Ramos (cell line): ENCODE results near the gene UPF3A.
"Not testable (repeated sequence)": the region's sequence is repeated elsewhere in the genome, so short reads cannot be mapped to it uniquely, and the experiment has no call there.

ENCODE experiments used
- in situ Hi-C: fragments of 300-500 bp; cut with MboI; formaldehyde crosslinking; loops from one replicate; pipeline ENCODE4 v1.14.3; 2022; ENCODE audit warnings: low sequenced_read_pairs; ENCODE audit not compliant: unreplicated experiment

Gene UPF3A

DNA sequence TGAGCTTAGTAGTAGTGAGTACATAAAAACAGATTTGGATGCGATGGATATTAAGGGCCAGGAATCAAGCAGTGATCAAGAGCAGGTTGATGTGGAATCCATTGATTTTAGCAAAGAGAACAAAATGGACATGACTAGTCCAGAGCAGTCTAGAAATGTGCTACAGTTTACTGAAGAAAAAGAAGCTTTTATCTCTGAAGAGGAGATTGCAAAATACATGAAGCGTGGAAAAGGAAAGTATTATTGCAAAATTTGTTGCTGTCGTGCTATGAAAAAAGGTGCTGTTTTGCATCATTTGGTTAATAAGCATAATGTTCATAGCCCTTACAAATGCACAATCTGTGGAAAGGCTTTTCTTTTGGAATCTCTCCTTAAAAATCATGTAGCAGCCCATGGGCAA, 44.3 kb downstream of the UPF3A start:
- in situ Hi-C loops = no loop called here

DNA sequence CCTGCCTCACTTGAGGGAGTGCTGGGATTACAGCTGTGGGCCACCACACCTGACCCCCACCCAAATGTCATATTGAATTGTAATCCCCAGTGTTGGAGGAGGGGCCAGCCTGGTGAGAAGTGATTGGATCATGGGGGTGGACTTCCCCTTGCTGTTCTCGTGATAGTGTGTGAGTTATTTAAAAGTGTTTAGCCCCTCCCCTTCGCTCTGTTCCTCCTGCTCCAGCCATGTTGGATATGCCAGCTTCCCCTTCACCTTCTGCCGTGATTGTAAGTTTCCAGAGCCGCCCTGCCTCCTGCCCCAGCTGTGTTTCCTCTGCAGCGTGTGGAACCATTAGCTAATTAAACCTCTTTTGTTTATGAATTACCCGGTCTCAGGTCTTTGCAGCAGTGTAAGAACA, 46.6 kb downstream of the UPF3A start:
- in situ Hi-C loops = no loop called here

DNA sequence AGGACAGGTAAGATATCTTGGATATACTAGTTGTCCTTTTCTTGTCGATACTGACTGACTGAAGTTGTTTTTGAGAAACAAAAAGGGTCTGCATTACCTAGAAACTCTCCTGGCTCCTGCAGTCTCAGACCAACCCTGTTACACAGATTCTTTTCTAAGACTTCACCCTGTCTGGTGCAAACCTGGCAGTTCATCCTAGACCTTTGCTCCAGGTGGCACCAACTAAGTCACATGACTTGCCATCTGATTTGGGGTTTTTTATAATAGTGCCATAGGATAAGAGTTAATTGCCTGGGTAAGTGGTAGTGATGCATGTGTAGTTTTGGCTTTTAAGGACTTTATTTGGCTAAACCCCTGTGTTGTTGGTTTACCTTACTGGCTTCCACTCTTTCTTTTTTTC, 47.2 kb downstream of the UPF3A start:
- in situ Hi-C loops = no loop called here

DNA sequence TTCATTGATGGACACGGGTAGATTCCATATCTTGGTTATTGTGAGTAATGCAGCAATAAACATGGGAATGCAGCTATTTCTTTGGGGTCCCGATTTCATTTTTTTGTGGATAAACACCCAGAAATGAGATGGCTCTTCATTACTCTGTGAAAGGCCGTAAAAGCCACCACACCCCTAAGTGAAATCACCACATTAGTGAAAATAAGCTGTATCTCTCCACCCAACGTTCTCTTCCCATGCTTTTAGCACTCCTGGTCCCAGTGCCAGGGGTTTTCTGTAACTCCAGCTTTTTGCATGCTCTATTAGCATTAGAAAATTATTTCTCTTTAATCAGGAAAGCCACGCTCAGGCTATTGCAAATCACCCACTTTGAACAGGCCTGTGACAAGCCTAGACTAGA, 48.7 kb downstream of the UPF3A start:
- in situ Hi-C loops = no loop called here

DNA sequence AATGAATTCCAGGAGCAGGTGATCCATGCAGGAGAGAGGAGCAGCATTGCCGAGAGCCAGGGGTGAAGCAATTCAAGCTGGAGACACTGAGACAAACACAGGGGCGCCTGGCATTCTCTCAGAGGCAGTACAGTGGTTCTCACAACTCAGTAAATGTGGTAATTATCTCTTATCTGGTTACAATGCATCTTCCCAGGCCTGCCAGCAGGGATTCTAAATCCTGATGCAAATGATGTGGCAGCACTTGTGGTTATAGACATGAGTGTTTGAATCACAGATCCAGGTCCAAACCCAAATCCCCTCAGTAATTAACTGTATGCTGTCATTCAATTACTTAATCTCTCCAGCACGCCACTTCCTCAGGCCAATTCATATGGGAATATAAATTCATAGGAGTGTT, 52.5 kb downstream of the UPF3A start:
- in situ Hi-C loops = not testable (repeated sequence)

DNA sequence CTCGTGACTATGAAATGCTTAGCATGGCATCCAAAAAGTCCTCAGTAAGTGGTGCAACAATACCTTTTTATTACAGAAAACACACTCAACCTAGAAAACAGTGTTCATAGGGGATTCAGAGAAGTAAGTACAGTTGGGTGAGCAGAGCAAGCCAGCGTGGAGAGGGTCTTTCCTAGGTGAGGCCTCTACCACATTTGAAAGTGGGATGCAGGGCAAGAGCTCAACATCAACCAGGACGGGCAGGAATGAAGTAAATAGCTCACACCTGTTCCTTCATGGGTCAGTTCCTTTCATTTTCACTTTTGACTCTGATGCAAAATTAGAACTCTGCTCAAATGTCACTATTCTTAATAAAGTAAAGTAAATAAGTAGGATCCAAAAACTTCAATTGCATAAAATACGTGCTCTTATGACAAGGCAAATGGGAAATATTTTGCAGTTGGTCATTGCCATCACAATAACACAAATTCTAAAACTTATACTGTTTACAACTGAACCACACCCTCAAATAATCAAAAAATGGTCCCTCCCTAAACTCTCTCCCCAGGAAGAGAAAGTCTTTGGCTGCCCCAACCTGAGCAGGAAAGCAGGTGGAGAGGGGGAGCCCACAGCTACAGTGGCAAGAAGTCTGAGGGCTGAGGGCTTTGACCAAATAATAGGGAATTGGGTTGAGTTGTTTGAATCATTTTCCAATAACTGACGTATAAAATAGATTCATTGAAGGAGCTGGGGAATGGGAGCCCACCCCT, 53.1 kb downstream of the UPF3A start:
- in situ Hi-C loops = no loop called here

DNA sequence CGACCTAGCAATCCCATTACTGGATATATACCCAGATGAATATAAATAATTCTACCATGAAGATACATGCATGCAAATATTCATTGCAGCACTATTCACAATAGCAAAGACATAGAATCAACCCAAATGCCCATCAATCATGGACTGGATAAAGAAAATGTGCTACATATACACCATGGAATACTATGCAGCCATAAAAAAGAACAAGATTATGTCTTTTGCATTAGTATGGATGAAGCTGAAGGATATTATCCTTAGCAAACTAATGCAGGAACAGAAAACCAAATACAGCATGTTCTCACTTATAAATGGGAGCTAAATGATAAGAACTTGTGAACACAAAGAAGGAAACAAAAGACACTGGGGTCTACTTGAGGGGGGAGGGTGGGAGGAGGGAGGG, 55.1 kb downstream of the UPF3A start:
- in situ Hi-C loops = not testable (repeated sequence)

DNA sequence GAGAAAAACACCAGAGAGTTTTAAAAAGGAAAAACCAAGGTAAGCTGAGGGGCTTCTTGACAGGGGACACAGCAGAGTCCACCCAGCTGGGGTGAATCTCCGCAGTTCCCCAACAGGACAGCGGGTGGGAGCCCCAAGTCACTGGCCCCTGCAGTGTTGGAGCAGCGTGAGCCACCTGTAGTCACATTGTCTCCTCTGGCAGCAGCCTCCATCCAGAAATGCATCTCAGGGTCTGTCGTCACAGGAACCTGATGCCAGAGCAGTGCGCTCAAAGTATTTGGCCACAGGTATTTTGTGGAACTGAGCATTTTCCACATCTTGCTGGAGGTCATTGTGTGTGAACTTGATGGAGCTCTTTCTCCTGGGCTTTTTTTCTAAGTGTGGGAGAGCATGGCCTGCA, 57.6 kb downstream of the UPF3A start:
- in situ Hi-C loops = no loop called here

DNA sequence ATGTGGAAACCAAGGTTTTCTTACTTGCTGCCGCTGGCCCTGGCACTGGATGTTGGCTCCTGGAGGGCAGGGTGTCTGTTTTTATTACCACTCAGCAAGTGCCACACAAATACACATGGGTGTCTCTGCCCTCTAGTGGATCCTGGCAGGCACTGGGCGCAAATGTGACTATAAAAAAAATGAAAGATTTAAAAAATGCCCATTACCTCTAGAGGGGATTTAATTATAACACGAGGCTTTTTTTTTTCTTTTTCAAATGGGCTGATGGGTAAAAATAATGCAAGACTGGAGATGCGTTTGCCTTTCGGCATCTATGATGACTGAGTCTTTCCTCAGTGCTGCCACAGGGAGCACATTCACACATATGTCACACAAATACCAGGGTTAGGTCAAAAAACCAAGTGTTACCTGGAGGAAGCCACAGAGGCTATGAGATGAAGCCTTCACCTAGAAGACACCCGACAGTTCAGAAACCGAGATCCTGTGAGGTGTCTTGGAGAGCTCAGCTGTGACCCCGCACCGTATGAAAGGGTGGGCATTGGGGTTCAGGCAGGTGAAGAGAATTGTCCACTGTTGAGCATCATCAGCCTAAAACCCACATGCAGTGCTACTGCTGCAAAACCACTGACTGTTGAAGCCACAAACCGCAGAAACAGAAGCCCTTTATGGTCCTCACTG, 58.6 kb downstream of the UPF3A start:
- in situ Hi-C loops = no loop called here

DNA sequence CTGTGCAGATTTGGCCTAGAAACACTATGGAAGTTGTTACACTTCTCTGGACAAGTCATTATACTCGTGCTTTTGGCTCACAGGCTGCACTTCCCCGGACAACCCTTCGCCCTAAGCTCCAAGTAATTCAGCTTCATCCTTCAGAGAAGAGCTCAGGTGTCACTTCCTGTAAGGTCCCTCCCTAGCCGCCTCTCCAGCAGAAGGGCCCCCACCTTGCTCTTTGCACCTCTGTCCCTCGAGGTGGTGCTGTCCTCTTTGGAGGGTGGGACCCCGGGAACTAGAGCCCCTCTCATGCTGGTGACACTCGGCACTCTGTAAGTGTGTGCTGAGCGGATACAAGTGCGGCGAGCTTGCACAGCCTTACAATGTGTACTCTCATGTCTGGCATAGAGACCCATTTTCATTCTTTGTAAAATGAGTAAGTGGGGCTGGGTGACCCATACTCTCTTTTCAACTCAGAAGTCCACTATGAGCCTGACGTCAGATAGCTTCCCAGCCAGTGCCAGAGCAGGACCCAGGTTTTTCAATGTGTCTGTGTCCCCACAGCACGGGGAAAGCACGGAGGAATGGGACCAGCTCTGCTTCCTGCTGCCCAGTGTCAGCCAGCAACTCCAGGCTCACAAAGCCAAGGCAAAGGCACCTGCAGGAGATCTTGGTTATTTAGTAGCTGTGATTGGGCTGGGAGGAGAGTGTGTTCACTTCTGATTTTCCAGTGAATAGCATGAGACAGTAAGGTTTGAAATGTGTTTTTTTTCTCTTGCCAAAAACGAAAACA, 59.8 kb downstream of the UPF3A start:
- in situ Hi-C loops = no loop called here

DNA sequence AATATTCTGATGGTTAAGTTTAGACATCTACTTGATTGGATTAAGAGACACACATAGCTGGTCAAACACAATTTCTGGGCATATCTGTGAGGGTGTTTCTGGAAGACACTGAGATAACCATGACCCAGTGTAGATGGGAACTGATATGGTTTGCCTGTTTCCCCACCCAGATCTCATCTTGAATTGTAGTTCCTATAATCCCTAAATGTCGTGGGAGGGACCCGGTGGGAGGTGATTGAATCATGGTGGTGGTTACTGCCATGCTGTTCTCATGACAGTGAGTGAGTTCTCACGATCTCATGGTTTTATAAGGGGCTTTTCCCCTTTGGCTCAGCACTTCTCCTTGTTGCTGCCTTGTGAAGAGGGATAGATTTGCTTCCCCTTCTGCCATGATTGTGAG, 65.9 kb downstream of the UPF3A start:
- in situ Hi-C loops = not testable (repeated sequence)

DNA sequence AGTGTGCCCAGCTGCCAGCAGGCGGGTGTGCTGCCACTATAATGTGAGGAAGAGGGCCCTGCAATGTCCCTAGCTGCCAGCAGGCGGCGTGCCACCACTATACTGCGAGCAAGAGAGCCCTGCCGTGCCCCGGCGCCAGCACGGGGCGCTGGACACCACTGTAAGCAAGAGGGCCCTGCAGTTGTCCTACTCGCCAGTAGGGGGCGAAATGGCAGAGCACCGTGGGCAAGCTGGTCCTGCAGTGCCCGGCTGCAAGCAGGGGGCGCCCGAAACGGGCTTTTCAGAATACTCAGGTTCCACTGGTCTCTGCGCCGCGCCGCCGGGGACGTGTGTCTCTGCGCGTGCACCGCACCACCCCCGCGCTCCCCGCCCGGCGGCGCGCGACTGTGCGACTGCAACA, 71.4 kb downstream of the UPF3A start:
- in situ Hi-C loops = not testable (repeated sequence)

DNA sequence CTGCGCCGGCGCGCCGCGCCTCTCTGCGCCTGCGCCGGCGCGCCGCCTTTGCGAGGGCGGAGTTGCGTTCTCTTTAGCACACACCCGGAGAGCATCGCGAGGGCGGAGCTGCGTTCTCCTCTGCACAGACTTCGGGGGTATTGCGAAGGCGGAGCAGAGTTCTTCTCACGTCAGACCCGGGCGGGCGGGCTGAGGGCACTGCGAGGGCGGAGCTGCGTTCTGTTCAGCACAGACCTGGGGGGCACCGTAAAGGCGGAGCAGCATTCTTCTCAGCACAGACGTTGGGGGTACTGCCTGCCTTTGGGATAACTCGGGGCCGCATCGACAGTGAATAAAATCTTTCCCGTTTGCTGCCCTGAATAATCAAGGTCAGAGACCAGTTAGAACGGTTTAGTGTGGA, 72.0 kb downstream of the UPF3A start:
- in situ Hi-C loops = not testable (repeated sequence)
